WTC11 (cell line): ENCODE results near the gene AJAP1. TPM values are rescaled to one million over a fixed set of nuclear protein-coding genes. Genes with fewer than 3 reads are reported as not detected.

ENCODE experiments used
- ATAC-seq: fragments of 200-7000 bp; cut with Tn5 transposase; 2 replicates; pipeline ENCODE4 v1.10.0; 2021; ENCODE audit warnings: mild to moderate bottlenecking, moderate library complexity
- CTCF ChIA-PET: fragments of 300-600 bp; sonication (Branson Sonifier 250); formaldehyde crosslinking; loops from one replicate; lab custom pipeline; 2021; ENCODE audit warnings: antibody characterized with exemption; lab: Charles Lee
- POLR2A ChIA-PET: fragments of 350-600 bp; sonication (Branson Sonifier 250); formaldehyde crosslinking; loops from one replicate; lab custom pipeline; 2021; ENCODE audit warnings: antibody characterized with exemption; lab: Charles Lee
- DNase-seq: peaks from one replicate; pipeline ENCODE4 v3.0.0; 2021; ENCODE audit warnings: low spot score
- H3K27ac Mint-ChIP-seq: 2 replicates; pipeline ENCODE4 v1.8.0; 2021; ENCODE audit warnings: mixed read lengths
- H3K27me3 Mint-ChIP-seq: 2 replicates; pipeline ENCODE4 v1.8.0; 2021; ENCODE audit warnings: low read depth, mild to moderate bottlenecking, moderate library complexity, mixed read lengths
- H3K36me3 Mint-ChIP-seq: 2 replicates; pipeline ENCODE4 v1.8.0; 2021; ENCODE audit warnings: mixed read lengths
- H3K4me1 Mint-ChIP-seq: 2 replicates; pipeline ENCODE4 v1.8.0; 2022; ENCODE audit warnings: mixed read lengths
- H3K4me3 Mint-ChIP-seq: 2 replicates; pipeline ENCODE4 v1.8.0; 2021; ENCODE audit warnings: mild to moderate bottlenecking, moderate library complexity, mixed read lengths
- H3K9me3 Mint-ChIP-seq: 2 replicates; pipeline ENCODE4 v1.8.0; 2021; ENCODE audit warnings: mixed read lengths
- CBFB ChIP-seq: sonication (generic); formaldehyde crosslinking; IDR thresholded peaks from 2 replicates; pipeline ENCODE4 v1.8.1; 2022; ENCODE audit warnings: mild to moderate bottlenecking, low read depth, missing genetic modification reagents
- CREB1 ChIP-seq: sonication (generic); formaldehyde crosslinking; IDR thresholded peaks from 2 replicates; pipeline ENCODE4 v1.8.0; 2023; ENCODE audit warnings: mild to moderate bottlenecking, missing genetic modification reagents
- GABPB1 ChIP-seq: sonication (generic); formaldehyde crosslinking; IDR thresholded peaks from 2 replicates; pipeline ENCODE4 v1.8.1; 2023; ENCODE audit warnings: mild to moderate bottlenecking, missing genetic modification reagents
- GRHL2 ChIP-seq: fragments of 250-450 bp; sonication (Bioruptor Pico); IDR thresholded peaks from 2 replicates; pipeline ENCODE4 v1.8.0; 2022; ENCODE audit warnings: mild to moderate bottlenecking, moderate library complexity; ENCODE audit not compliant: insufficient replicate concordance, severe bottlenecking
- GTF2I ChIP-seq: fragments of 250-450 bp; sonication (Bioruptor Pico); conservative IDR thresholded peaks from 2 replicates; pipeline ENCODE4 v1.4.0; 2021; ENCODE audit warnings: mild to moderate bottlenecking
- MYBL2 ChIP-seq: sonication (generic); formaldehyde crosslinking; IDR thresholded peaks from 2 replicates; pipeline ENCODE4 v1.8.1; 2023; ENCODE audit warnings: mild to moderate bottlenecking, moderate library complexity, missing genetic modification reagents
- NFE2L1 ChIP-seq: sonication (generic); formaldehyde crosslinking; IDR thresholded peaks from 2 replicates; pipeline ENCODE4 v1.8.1; 2023; ENCODE audit warnings: missing genetic modification reagents
- OVOL2 ChIP-seq: fragments of 250-450 bp; sonication (Bioruptor Pico); IDR thresholded peaks from 2 replicates; pipeline ENCODE4 v1.9.0; 2021; ENCODE audit warnings: mild to moderate bottlenecking, borderline replicate concordance
- SOX15 ChIP-seq: fragments of 250-450 bp; sonication (Bioruptor Pico); IDR thresholded peaks from 2 replicates; pipeline ENCODE4 v1.9.0; 2021; ENCODE audit warnings: mild to moderate bottlenecking
- TCF7 ChIP-seq: sonication (generic); formaldehyde crosslinking; IDR thresholded peaks from 2 replicates; pipeline ENCODE4 v1.8.0; 2022; ENCODE audit warnings: mild to moderate bottlenecking, low read depth, missing genetic modification reagents, moderate library complexity
- TEAD4 ChIP-seq: sonication (generic); formaldehyde crosslinking; IDR thresholded peaks from 2 replicates; pipeline ENCODE4 v1.8.0; 2022; ENCODE audit warnings: mild to moderate bottlenecking, missing genetic modification reagents
- ZNF317 ChIP-seq: sonication (generic); formaldehyde crosslinking; IDR thresholded peaks from 2 replicates; pipeline ENCODE4 v1.8.1; 2023; ENCODE audit warnings: low read depth, mild to moderate bottlenecking, moderate library complexity, missing genetic modification reagents, borderline replicate concordance
- total RNA-seq: library from RNA; stranded (reverse); gene quantifications from 3 replicates; pipeline ENCODE4 v1.2.3, GENCODE V29; 2021
- TF ChIP-seq, protein P1 (sequence below): sonication (generic); formaldehyde crosslinking; IDR thresholded peaks from 2 replicates; pipeline ENCODE4 v1.8.1; 2022; ENCODE audit warnings: missing genetic modification reagents, borderline replicate concordance
- TF ChIP-seq, protein P2 (sequence below): sonication (generic); formaldehyde crosslinking; conservative IDR thresholded peaks from 2 replicates; pipeline ENCODE4 v1.8.1; 2023; ENCODE audit warnings: mild to moderate bottlenecking, low read depth, missing genetic modification reagents, moderate library complexity
- TF ChIP-seq, protein P3 (sequence below): sonication (generic); formaldehyde crosslinking; IDR thresholded peaks from 2 replicates; pipeline ENCODE4 v1.8.0; 2023; ENCODE audit warnings: mild to moderate bottlenecking, missing genetic modification reagents
- TF ChIP-seq, protein P4 (sequence below): sonication (generic); formaldehyde crosslinking; IDR thresholded peaks from 2 replicates; pipeline ENCODE4 v1.8.1; 2023; ENCODE audit warnings: mild to moderate bottlenecking, missing genetic modification reagents
- TF ChIP-seq, protein P5 (sequence below): fragments of 200-600 bp; IDR thresholded peaks from 2 replicates; pipeline ENCODE4 v1.8.0; 2022; ENCODE audit warnings: antibody characterized with exemption

AJAP1 gene
- total RNA-seq, 1 experiment from 2014 or later: 2.1 TPM

DNA sequence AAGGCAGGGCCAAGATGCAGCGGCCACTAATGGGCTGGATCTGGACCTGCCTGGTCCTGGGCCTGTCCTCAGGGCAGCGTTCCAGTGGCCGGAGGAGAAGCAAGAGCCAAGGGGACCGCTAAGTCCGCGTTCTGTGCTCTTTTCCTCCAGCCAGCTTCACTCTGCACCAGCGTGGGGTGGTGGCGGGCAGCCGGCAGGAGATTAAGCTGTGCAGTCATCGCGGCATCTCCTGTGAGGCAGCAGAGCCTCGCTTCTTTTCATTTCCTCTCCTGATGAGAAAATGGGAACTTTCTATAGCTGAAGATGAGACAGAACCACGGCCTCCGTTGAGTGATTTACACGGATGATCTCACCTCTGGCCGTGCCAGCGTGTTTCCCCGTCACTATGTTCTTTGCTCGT, 43.4 kb downstream of the AJAP1 start (continued):
- TF ChIP-seq, protein P1, sequence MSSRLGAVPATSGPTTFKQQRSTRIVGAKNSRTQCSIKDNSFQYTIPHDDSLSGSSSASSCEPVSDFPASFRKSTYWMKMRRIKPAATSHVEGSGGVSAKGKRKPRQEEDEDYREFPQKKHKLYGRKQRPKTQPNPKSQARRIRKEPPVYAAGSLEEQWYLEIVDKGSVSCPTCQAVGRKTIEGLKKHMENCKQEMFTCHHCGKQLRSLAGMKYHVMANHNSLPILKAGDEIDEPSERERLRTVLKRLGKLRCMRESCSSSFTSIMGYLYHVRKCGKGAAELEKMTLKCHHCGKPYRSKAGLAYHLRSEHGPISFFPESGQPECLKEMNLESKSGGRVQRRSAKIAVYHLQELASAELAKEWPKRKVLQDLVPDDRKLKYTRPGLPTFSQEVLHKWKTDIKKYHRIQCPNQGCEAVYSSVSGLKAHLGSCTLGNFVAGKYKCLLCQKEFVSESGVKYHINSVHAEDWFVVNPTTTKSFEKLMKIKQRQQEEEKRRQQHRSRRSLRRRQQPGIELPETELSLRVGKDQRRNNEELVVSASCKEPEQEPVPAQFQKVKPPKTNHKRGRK: no peak

DNA sequence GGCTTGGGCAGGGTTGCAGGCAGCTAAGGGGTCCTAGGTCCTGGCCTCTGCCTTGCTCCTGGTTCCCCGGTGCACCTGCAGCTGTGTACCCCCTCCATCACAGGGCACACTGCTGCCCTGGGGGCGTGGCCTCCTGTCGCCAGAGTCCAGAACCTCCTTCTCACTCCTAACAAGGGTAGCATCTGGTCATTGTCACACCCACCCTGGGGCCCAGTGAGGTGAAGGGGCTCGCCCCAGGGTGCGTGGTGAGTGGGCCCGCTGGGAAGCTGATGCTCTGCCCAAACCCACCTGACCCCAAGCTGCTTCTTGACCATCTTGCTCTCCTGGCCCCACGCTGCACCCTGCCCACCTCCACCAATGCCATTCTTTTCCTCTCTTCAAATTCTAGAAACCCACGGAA, 44.5 kb downstream of the AJAP1 start:
- DNase-seq: no peak
- ChIA-PET CTCF (no interaction called here), POLR2A (no interaction called here)
- H3K27me3 Mint-ChIP-seq: peaks cover 6% of the 10 kb centered on the region; the same call in 1 of the 2 replicates
- H3K4me3 Mint-ChIP-seq: no peak overlapping the region
- peaks cover 80% of the 10 kb centered on the region for H3K36me3 Mint-ChIP-seq
- ATAC-seq: no peak
- H3K4me1 Mint-ChIP-seq: no peaks in the 10 kb centered on the region
- TF ChIP-seq TCF7 (CRISPR knock-in tag) (no peak), TEAD4 (no peak), GTF2I (no peak), OVOL2 (CRISPR knock-in tag) (no peak)
- TF ChIP-seq, protein P2, sequence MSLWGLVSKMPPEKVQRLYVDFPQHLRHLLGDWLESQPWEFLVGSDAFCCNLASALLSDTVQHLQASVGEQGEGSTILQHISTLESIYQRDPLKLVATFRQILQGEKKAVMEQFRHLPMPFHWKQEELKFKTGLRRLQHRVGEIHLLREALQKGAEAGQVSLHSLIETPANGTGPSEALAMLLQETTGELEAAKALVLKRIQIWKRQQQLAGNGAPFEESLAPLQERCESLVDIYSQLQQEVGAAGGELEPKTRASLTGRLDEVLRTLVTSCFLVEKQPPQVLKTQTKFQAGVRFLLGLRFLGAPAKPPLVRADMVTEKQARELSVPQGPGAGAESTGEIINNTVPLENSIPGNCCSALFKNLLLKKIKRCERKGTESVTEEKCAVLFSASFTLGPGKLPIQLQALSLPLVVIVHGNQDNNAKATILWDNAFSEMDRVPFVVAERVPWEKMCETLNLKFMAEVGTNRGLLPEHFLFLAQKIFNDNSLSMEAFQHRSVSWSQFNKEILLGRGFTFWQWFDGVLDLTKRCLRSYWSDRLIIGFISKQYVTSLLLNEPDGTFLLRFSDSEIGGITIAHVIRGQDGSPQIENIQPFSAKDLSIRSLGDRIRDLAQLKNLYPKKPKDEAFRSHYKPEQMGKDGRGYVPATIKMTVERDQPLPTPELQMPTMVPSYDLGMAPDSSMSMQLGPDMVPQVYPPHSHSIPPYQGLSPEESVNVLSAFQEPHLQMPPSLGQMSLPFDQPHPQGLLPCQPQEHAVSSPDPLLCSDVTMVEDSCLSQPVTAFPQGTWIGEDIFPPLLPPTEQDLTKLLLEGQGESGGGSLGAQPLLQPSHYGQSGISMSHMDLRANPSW (CRISPR knock-in tag): no peak
- no peak overlapping the region for H3K27ac Mint-ChIP-seq
- H3K9me3 Mint-ChIP-seq: peaks cover 73% of the 10 kb centered on the region

DNA sequence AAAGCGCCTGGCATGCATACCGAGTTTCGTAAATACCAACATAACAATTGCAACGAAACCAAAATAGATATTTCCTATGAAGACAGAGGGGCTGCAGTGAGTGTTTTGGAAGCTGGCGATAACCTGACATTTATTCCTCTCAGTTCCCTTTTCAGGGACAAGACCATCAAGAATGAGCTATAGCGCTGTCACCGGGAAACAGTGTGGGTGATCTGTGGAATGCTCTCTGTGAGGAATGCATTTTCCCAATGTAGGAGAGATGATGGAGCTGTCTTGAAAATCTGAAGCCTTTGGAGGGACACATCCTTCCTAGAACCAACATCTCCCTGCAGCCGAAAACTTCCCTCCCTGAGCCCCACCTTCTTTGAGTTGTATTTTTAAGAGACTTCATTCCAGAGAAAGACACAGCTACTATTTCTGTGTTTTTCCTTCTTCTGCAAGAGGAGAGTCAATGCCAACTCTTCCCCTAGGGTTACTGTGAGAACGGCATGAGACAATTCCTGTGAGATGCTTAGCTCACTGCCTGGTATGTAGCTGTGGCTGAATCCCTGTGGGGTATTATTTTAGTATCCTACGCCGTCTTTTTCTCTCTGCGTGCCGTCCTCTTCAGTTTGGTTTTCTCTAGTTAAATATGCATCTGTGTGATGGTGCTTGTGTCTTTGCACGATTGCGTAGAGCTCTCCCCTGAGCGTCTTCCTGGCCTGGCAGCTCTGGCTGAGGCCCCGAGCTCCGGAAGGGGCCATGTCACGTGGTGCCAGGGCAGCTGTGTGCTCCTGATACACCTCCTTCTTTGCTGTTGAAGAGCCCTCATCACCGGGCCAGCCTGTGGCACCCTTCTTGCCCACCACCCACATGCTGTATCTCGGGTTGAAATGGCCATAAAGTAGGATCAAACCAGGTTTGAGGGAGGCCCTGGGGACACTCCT, 45.2 kb downstream of the AJAP1 start:
- Mint-ChIP-seq H3K27ac (no peak overlapping the region), H3K9me3 (peaks cover 69% of the 10 kb centered on the region), H3K27me3 (peaks cover 6% of the 10 kb centered on the region; the same call in 1 of the 2 replicates), H3K4me3 (no peak overlapping the region), H3K36me3 (peaks cover 76% of the 10 kb centered on the region), H3K4me1 (no peaks in the 10 kb centered on the region)
- ATAC-seq (no peak), DNase-seq (no peak)
- ChIA-PET POLR2A (no interaction called here), CTCF (no interaction called here)
- no peak for TF ChIP-seq NFE2L1 (CRISPR knock-in tag)
- no peak for TF ChIP-seq SOX15 (CRISPR knock-in tag)
- TF ChIP-seq, protein P3, sequence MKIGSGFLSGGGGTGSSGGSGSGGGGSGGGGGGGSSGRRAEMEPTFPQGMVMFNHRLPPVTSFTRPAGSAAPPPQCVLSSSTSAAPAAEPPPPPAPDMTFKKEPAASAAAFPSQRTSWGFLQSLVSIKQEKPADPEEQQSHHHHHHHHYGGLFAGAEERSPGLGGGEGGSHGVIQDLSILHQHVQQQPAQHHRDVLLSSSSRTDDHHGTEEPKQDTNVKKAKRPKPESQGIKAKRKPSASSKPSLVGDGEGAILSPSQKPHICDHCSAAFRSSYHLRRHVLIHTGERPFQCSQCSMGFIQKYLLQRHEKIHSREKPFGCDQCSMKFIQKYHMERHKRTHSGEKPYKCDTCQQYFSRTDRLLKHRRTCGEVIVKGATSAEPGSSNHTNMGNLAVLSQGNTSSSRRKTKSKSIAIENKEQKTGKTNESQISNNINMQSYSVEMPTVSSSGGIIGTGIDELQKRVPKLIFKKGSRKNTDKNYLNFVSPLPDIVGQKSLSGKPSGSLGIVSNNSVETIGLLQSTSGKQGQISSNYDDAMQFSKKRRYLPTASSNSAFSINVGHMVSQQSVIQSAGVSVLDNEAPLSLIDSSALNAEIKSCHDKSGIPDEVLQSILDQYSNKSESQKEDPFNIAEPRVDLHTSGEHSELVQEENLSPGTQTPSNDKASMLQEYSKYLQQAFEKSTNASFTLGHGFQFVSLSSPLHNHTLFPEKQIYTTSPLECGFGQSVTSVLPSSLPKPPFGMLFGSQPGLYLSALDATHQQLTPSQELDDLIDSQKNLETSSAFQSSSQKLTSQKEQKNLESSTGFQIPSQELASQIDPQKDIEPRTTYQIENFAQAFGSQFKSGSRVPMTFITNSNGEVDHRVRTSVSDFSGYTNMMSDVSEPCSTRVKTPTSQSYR (CRISPR knock-in tag): no peak
- no peak for TF ChIP-seq ZNF317
- TF ChIP-seq, protein P4, sequence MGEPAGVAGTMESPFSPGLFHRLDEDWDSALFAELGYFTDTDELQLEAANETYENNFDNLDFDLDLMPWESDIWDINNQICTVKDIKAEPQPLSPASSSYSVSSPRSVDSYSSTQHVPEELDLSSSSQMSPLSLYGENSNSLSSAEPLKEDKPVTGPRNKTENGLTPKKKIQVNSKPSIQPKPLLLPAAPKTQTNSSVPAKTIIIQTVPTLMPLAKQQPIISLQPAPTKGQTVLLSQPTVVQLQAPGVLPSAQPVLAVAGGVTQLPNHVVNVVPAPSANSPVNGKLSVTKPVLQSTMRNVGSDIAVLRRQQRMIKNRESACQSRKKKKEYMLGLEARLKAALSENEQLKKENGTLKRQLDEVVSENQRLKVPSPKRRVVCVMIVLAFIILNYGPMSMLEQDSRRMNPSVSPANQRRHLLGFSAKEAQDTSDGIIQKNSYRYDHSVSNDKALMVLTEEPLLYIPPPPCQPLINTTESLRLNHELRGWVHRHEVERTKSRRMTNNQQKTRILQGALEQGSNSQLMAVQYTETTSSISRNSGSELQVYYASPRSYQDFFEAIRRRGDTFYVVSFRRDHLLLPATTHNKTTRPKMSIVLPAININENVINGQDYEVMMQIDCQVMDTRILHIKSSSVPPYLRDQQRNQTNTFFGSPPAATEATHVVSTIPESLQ (CRISPR knock-in tag): no peak
- TF ChIP-seq CBFB (CRISPR knock-in tag): no peak
- TF ChIP-seq, protein P2 (CRISPR knock-in tag): no peak
- no peak for TF ChIP-seq CREB1 (CRISPR knock-in tag)
- TF ChIP-seq, protein P5, sequence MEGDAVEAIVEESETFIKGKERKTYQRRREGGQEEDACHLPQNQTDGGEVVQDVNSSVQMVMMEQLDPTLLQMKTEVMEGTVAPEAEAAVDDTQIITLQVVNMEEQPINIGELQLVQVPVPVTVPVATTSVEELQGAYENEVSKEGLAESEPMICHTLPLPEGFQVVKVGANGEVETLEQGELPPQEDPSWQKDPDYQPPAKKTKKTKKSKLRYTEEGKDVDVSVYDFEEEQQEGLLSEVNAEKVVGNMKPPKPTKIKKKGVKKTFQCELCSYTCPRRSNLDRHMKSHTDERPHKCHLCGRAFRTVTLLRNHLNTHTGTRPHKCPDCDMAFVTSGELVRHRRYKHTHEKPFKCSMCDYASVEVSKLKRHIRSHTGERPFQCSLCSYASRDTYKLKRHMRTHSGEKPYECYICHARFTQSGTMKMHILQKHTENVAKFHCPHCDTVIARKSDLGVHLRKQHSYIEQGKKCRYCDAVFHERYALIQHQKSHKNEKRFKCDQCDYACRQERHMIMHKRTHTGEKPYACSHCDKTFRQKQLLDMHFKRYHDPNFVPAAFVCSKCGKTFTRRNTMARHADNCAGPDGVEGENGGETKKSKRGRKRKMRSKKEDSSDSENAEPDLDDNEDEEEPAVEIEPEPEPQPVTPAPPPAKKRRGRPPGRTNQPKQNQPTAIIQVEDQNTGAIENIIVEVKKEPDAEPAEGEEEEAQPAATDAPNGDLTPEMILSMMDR: no peak
- TF ChIP-seq GABPB1 (CRISPR knock-in tag): no peak
- TF ChIP-seq GRHL2 (CRISPR knock-in tag): no peak
- no peak for TF ChIP-seq MYBL2 (CRISPR knock-in tag)
